ENCODE results near the gene SLC66A3. TPM values are rescaled to one million over a fixed set of nuclear protein-coding genes. Genes with fewer than 3 reads are reported as not detected.

SLC66A3 gene
- total RNA-seq, 1 donor from 2014 or later, result 14.3 TPM

DNA sequence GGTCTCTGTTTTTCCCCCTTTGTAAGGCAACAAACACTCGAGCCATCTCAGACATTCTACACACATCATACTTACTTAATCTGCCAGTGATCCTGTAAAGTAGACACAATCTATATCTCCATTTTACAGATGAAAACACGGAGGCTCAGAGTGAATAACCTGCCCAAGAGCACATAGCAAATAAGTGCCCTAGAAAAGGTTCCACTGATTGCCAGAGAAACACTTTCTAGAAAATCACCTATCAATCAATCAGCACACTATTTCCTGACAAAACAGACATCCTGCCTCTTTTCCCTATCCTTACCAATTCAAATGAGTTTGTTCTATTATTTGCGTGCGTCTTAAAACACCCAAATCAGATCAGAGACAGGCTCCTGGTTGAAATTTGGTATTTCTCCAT, 23.9 kb downstream of the SLC66A3 start:
- H3K4me1 Mint-ChIP-seq (ENCODE audit: low read depth, unreplicated experiment), result peaks cover 17% of the 10 kb centered on the region
- no peak overlapping the region for H3K4me3 Mint-ChIP-seq (ENCODE audit: unreplicated experiment)
- H3K27me3 Mint-ChIP-seq (ENCODE audit: low read depth, unreplicated experiment), result no peaks in the 10 kb centered on the region
- FAIRE-seq (no peak), DNase-seq (ENCODE audit: low read depth) (no peak)
- Histone ChIP-seq H3K4me1 (ENCODE audit: insufficient read depth, low read length) (peaks cover 11% of the 10 kb centered on the region), H3K4me2 (ENCODE audit: low read length) (no peak overlapping the region), H4K20me1 (ENCODE audit: insufficient read depth, low read length) (no peaks in the 10 kb centered on the region), H3K36me3 (ENCODE audit: insufficient read depth, low read length) (peaks cover 5% of the 10 kb centered on the region), H2AFZ (ENCODE audit: low read depth, low read length) (no peak overlapping the region), H3K27me3 (ENCODE audit: insufficient read depth, low read length) (no peaks in the 10 kb centered on the region), H3K27ac (ENCODE audit: low read depth, low read length) (no peak overlapping the region), H3K4me3 (ENCODE audit: insufficient read depth, low read depth, low read length) (no peak overlapping the region), H3K79me2 (ENCODE audit: insufficient read depth, low read length) (no peaks in the 10 kb centered on the region), H3K9ac (ENCODE audit: low read length) (no peak overlapping the region), H3K9me3 (ENCODE audit: insufficient read depth, low read depth, low read length) (no peaks in the 10 kb centered on the region)
- H3K9me3 Mint-ChIP-seq (ENCODE audit: unreplicated experiment), result no peaks in the 10 kb centered on the region
- no peak overlapping the region for H3K27ac Mint-ChIP-seq (ENCODE audit: unreplicated experiment)
- no peaks in the 10 kb centered on the region for H3K36me3 Mint-ChIP-seq (ENCODE audit: low read depth, unreplicated experiment)
- TF ChIP-seq, protein P1, sequence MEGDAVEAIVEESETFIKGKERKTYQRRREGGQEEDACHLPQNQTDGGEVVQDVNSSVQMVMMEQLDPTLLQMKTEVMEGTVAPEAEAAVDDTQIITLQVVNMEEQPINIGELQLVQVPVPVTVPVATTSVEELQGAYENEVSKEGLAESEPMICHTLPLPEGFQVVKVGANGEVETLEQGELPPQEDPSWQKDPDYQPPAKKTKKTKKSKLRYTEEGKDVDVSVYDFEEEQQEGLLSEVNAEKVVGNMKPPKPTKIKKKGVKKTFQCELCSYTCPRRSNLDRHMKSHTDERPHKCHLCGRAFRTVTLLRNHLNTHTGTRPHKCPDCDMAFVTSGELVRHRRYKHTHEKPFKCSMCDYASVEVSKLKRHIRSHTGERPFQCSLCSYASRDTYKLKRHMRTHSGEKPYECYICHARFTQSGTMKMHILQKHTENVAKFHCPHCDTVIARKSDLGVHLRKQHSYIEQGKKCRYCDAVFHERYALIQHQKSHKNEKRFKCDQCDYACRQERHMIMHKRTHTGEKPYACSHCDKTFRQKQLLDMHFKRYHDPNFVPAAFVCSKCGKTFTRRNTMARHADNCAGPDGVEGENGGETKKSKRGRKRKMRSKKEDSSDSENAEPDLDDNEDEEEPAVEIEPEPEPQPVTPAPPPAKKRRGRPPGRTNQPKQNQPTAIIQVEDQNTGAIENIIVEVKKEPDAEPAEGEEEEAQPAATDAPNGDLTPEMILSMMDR (IDR thresholded peaks at IDR 0.05; ENCODE audit: insufficient read depth, low read depth, low read length), result no peak
- TF ChIP-seq EZH2 (IDR thresholded peaks at IDR 0.05; ENCODE audit: insufficient read depth, low read length), result no peak

DNA sequence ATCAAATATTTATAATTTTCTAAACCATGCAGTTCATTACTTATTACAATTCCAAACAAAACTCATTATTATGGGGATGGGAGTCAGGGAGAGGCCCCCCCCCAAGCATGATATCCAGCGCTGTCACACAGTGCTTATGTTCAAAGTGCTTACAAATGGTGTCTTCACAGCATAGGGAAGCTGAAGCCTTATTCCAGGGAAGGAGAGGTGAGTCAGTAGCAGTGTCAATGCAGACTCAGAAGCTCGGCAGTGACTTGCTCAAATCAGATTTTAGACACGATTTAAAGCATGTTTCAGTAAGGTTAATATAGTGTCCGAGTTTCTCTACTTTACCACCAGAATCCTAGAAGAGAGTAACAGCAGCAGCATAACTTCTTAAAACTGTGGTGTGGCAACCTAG, 24.6 kb downstream of the SLC66A3 start:
- Mint-ChIP-seq H3K4me1 (ENCODE audit: low read depth, unreplicated experiment) (peaks cover 16% of the 10 kb centered on the region), H3K4me3 (ENCODE audit: unreplicated experiment) (no peak overlapping the region), H3K36me3 (ENCODE audit: low read depth, unreplicated experiment) (no peaks in the 10 kb centered on the region), H3K9me3 (ENCODE audit: unreplicated experiment) (no peaks in the 10 kb centered on the region), H3K27ac (ENCODE audit: unreplicated experiment) (peak overlapping the region; percentile 35), H3K27me3 (ENCODE audit: low read depth, unreplicated experiment) (no peaks in the 10 kb centered on the region)
- TF ChIP-seq EZH2 (IDR thresholded peaks at IDR 0.05; ENCODE audit: insufficient read depth, low read length), result no peak
- TF ChIP-seq, protein P1 (IDR thresholded peaks at IDR 0.05; ENCODE audit: insufficient read depth, low read depth, low read length), result no peak
- Histone ChIP-seq H3K79me2 (ENCODE audit: insufficient read depth, low read length) (no peaks in the 10 kb centered on the region), H3K4me3 (ENCODE audit: insufficient read depth, low read depth, low read length) (no peak overlapping the region), H3K9ac (ENCODE audit: low read length) (no peak overlapping the region), H3K4me2 (ENCODE audit: low read length) (no peak overlapping the region), H2AFZ (ENCODE audit: low read depth, low read length) (no peak overlapping the region), H3K9me3 (ENCODE audit: insufficient read depth, low read depth, low read length) (no peaks in the 10 kb centered on the region), H4K20me1 (ENCODE audit: insufficient read depth, low read length) (no peaks in the 10 kb centered on the region), H3K36me3 (ENCODE audit: insufficient read depth, low read length) (peaks cover 5% of the 10 kb centered on the region), H3K4me1 (ENCODE audit: insufficient read depth, low read length) (peaks cover 11% of the 10 kb centered on the region), H3K27me3 (ENCODE audit: insufficient read depth, low read length) (no peaks in the 10 kb centered on the region), H3K27ac (ENCODE audit: low read depth, low read length) (no peak overlapping the region)
- DNase-seq (ENCODE audit: low read depth), result no peak
- FAIRE-seq, result no peak

- H3K9me3 ChIP-seq (ENCODE audit: insufficient read depth, low read depth, low read length), result no peaks in the 10 kb centered on the region
- no peak overlapping the region for H3K4me3 ChIP-seq (ENCODE audit: insufficient read depth, low read depth, low read length)
- Mint-ChIP-seq H3K4me1 (ENCODE audit: low read depth, unreplicated experiment) (peaks cover 10% of the 10 kb centered on the region), H3K36me3 (ENCODE audit: low read depth, unreplicated experiment) (no peaks in the 10 kb centered on the region), H3K9me3 (ENCODE audit: unreplicated experiment) (no peaks in the 10 kb centered on the region), H3K27me3 (ENCODE audit: low read depth, unreplicated experiment) (no peaks in the 10 kb centered on the region), H3K4me3 (ENCODE audit: unreplicated experiment) (no peak overlapping the region), H3K27ac (ENCODE audit: unreplicated experiment) (no peak overlapping the region)
- H2AFZ ChIP-seq (ENCODE audit: low read depth, low read length), result no peak overlapping the region
- no peak overlapping the region for H3K4me2 ChIP-seq (ENCODE audit: low read length)
- peaks cover 5% of the 10 kb centered on the region for H3K36me3 ChIP-seq (ENCODE audit: insufficient read depth, low read length)
- no peak overlapping the region for H3K9ac ChIP-seq (ENCODE audit: low read length)
- H3K27ac ChIP-seq (ENCODE audit: low read depth, low read length), result no peak overlapping the region
- no peaks in the 10 kb centered on the region for H3K79me2 ChIP-seq (ENCODE audit: insufficient read depth, low read length)
- no peak for DNase-seq (ENCODE audit: low read depth)
- TF ChIP-seq, protein P1 (IDR thresholded peaks at IDR 0.05; ENCODE audit: insufficient read depth, low read depth, low read length), result no peak
- no peak for TF ChIP-seq EZH2 (IDR thresholded peaks at IDR 0.05; ENCODE audit: insufficient read depth, low read length)
- H3K27me3 ChIP-seq (ENCODE audit: insufficient read depth, low read length), result no peaks in the 10 kb centered on the region
- FAIRE-seq, result no peak
- H3K4me1 ChIP-seq (ENCODE audit: insufficient read depth, low read length), result peaks cover 5% of the 10 kb centered on the region
- H4K20me1 ChIP-seq (ENCODE audit: insufficient read depth, low read length), result no peaks in the 10 kb centered on the region
These were observed 25.4 kb downstream of the SLC66A3 start for GRCh38 chr2:11180653-11181052.

All from astrocyte (in vitro differentiated cells and primary cell).